NT2/D1 (cell line): ENCODE results near the gene PAPPA2.

ENCODE experiments used
- SUZ12 ChIP-seq: IDR thresholded peaks from 2 replicates; pipeline ENCODE4 v1.6.1; 2011; ENCODE audit not compliant: insufficient read length, insufficient read depth; ENCODE audit errors: extremely low read depth
- YY1 ChIP-seq: IDR thresholded peaks from 2 replicates; pipeline ENCODE4 v1.6.1; 2011; ENCODE audit not compliant: insufficient read length, insufficient read depth
- ZNF274 ChIP-seq: IDR thresholded peaks from 2 replicates; pipeline ENCODE4 v1.6.1; 2011; ENCODE audit warnings: mild to moderate bottlenecking, low read depth, low read length

- TF ChIP-seq ZNF274 (no peak), SUZ12 (no peak), YY1 (no peak)
Observed at GRCh38 chr1:176803042-176803441, 340.1 kb downstream of the PAPPA2 start.
